ENCODE measurements around the gene MCRS1.

MCRS1 gene

GRCh38 chr12:49582201-49582600 lies 14.3 kb upstream of the MCRS1 start:
- no peak for DNase-seq (ENCODE audit: low read depth, low spot score)

GRCh38 chr12:49580572-49581535 lies 12.9 kb upstream of the MCRS1 start:
- DNase-seq (ENCODE audit: low read depth, low spot score) = peak; percentile 54

GRCh38 chr12:49578471-49579112 lies 10.7 kb upstream of the MCRS1 start:
- DNase-seq (ENCODE audit: low read depth, low spot score) = no peak

- DNase-seq (ENCODE audit: low read depth, low spot score) = no peak
Observed at GRCh38 chr12:49577589-49578315, 9.8 kb upstream of the MCRS1 start.

GRCh38 chr12:49568442-49569162 lies 660 bp upstream of the MCRS1 start:
- DNase-seq (ENCODE audit: low read depth, low spot score) = no peak

GRCh38 chr12:49567302-49567610 lies 686 bp downstream of the MCRS1 start:
- DNase-seq (ENCODE audit: low read depth, low spot score) = no peak

- no peak for DNase-seq (ENCODE audit: low read depth, low spot score)
Observed at GRCh38 chr12:49566361-49566760, 1.6 kb downstream of the MCRS1 start.

- no peak for DNase-seq (ENCODE audit: low read depth, low spot score)
Observed at GRCh38 chr12:49565406-49566265, 2.3 kb downstream of the MCRS1 start.

- DNase-seq (ENCODE audit: low read depth, low spot score) = no peak
Observed at GRCh38 chr12:49564686-49565405, 3.1 kb downstream of the MCRS1 start.

GRCh38 chr12:49563951-49564685 lies 3.8 kb downstream of the MCRS1 start:
- no peak for DNase-seq (ENCODE audit: low read depth, low spot score)

- DNase-seq (ENCODE audit: low read depth, low spot score) = no peak
Observed at GRCh38 chr12:49562831-49563230, 5.1 kb downstream of the MCRS1 start.

- DNase-seq (ENCODE audit: low read depth, low spot score) = no peak
Observed at GRCh38 chr12:49562233-49562632, 5.7 kb downstream of the MCRS1 start.

GRCh38 chr12:49560695-49561094 lies 7.2 kb downstream of the MCRS1 start:
- no peak for DNase-seq (ENCODE audit: low read depth, low spot score)

- DNase-seq (ENCODE audit: low read depth, low spot score) = no peak
Observed at GRCh38 chr12:49559011-49559675, 8.8 kb downstream of the MCRS1 start.

- DNase-seq (ENCODE audit: low read depth, low spot score) = no peak
Observed at GRCh38 chr12:49558526-49558925, 9.4 kb downstream of the MCRS1 start.

- no peak for DNase-seq (ENCODE audit: low read depth, low spot score)
Observed at GRCh38 chr12:49557917-49558215, 10.1 kb downstream of the MCRS1 start.

- DNase-seq (ENCODE audit: low read depth, low spot score) = no peak
Observed at GRCh38 chr12:49557187-49557916, 10.6 kb downstream of the MCRS1 start.

- DNase-seq (ENCODE audit: low read depth, low spot score) = no peak
Observed at GRCh38 chr12:49556391-49557186, 11.4 kb downstream of the MCRS1 start.
